ENCODE results near the gene DDX24.

- TF ChIP-seq, protein P1, sequence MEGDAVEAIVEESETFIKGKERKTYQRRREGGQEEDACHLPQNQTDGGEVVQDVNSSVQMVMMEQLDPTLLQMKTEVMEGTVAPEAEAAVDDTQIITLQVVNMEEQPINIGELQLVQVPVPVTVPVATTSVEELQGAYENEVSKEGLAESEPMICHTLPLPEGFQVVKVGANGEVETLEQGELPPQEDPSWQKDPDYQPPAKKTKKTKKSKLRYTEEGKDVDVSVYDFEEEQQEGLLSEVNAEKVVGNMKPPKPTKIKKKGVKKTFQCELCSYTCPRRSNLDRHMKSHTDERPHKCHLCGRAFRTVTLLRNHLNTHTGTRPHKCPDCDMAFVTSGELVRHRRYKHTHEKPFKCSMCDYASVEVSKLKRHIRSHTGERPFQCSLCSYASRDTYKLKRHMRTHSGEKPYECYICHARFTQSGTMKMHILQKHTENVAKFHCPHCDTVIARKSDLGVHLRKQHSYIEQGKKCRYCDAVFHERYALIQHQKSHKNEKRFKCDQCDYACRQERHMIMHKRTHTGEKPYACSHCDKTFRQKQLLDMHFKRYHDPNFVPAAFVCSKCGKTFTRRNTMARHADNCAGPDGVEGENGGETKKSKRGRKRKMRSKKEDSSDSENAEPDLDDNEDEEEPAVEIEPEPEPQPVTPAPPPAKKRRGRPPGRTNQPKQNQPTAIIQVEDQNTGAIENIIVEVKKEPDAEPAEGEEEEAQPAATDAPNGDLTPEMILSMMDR (IDR thresholded peaks at IDR 0.05) = no peak
- no peak for TF ChIP-seq POLR2A (IDR thresholded peaks at IDR 0.05)
Observed at GRCh38 chr14:94115631-94116030, 34.6 kb upstream of the DDX24 start.

Measured in prostate gland (tissue), 2 donors.